Natural killer cell treated with Interleukin-12 subunit alpha and Interleukin-12 subunit beta and Interleukin-15 and Interleukin-18, amount 100 ng/mL, for 72 hours (primary cell): ENCODE measurements around the gene LACTB. TPM values are rescaled to one million over a fixed set of nuclear protein-coding genes. Genes with fewer than 3 reads are reported as not detected.
A peak's percentile ranks its signal among the peaks of the same experiment; 100 is the strongest.

ENCODE experiments used
- ATAC-seq, 2 donors: fragments of 150-1000 bp; cut with Tn5 transposase in 1 of 2; sonication (Bioruptor Pico), chemical (Tn5 transposase) in 1 of 2; 2 replicates each; pipeline ENCODE4 v1.10.0; 2021
- DNase-seq: peaks from one replicate; pipeline ENCODE4 v3.0.0; 2022; ENCODE audit warnings: low spot score
- H3K27ac Mint-ChIP-seq, 2 donors: 1 replicate in 1 of 2; 2 replicates in 1 of 2; pipeline ENCODE4 v1.8.0; 2022; ENCODE audit warnings: mixed read lengths in 2 of 2, mild to moderate bottlenecking in 1 of 2, moderate library complexity in 1 of 2
- H3K27me3 Mint-ChIP-seq, 2 donors: 1 replicate in 1 of 2; 2 replicates in 1 of 2; pipeline ENCODE4 v1.8.0; 2022; ENCODE audit warnings: mixed read lengths in 2 of 2
- H3K36me3 Mint-ChIP-seq: one replicate; pipeline ENCODE4 v1.8.0; 2022; ENCODE audit warnings: mixed read lengths
- H3K4me1 Mint-ChIP-seq, 2 donors: 1 replicate in 1 of 2; 2 replicates in 1 of 2; pipeline ENCODE4 v1.8.0; 2022; ENCODE audit warnings: low read depth in 2 of 2, mixed read lengths in 2 of 2, mild to moderate bottlenecking in 1 of 2
- H3K4me3 Mint-ChIP-seq: one replicate; pipeline ENCODE4 v1.8.0; 2022; ENCODE audit warnings: mixed read lengths
- H3K9me3 Mint-ChIP-seq: 2 replicates; pipeline ENCODE4 v1.8.0; 2022; ENCODE audit warnings: mixed read lengths
- total RNA-seq, 2 donors: library from RNA; stranded (reverse); gene quantifications; one replicate each; pipeline ENCODE4 v1.2.3, GENCODE V29; 2022

LACTB gene
- total RNA-seq, 2 donors from 2014 or later = 16.7 to 43.6 TPM

GRCh38 chr15:63157118-63157843 is 35.6 kb downstream of the LACTB start, which contains the start of gene RPS27L:
RPS27L (minus strand) TSS chr15:63157477; CDS start chr15:63157405, 72 bp downstream.
- peak within 1 kb of the TSS; percentile 98 for H3K4me3 Mint-ChIP-seq
- no peaks in the 10 kb centered on the region for H3K36me3 Mint-ChIP-seq
- ATAC-seq = peak; percentile 96 to 97
- peaks cover 5 to 10% of the 10 kb centered on the region in 2 donors for H3K4me1 Mint-ChIP-seq
- no peaks in the 10 kb centered on the region for H3K27me3 Mint-ChIP-seq
- peak within 1 kb of the TSS; percentile 90 to 97 for H3K27ac Mint-ChIP-seq
- DNase-seq = peak; percentile 91
- no peaks in the 10 kb centered on the region for H3K9me3 Mint-ChIP-seq

GRCh38 chr15:63157891-63158431 is 36.3 kb downstream of the LACTB start:
- ATAC-seq (peak; percentile 49 to 64), DNase-seq (no peak)
- H3K4me1 Mint-ChIP-seq = peaks cover 5 to 10% of the 10 kb centered on the region in 2 donors
- no peaks in the 10 kb centered on the region for H3K36me3 Mint-ChIP-seq
- H3K27ac Mint-ChIP-seq = peak overlapping the region; percentile 90 to 97
- no peaks in the 10 kb centered on the region for H3K27me3 Mint-ChIP-seq
- H3K9me3 Mint-ChIP-seq = no peaks in the 10 kb centered on the region
- peak overlapping the region; percentile 98 for H3K4me3 Mint-ChIP-seq

GRCh38 chr15:63160638-63161037 is 39.0 kb downstream of the LACTB start:
- no peaks in the 10 kb centered on the region for H3K27me3 Mint-ChIP-seq
- H3K4me1 Mint-ChIP-seq = peaks cover 5 to 10% of the 10 kb centered on the region in 2 donors
- no peak for ATAC-seq
- H3K27ac Mint-ChIP-seq = no peak overlapping the region
- H3K4me3 Mint-ChIP-seq = no peak overlapping the region
- no peaks in the 10 kb centered on the region for H3K36me3 Mint-ChIP-seq
- DNase-seq = no peak
- no peaks in the 10 kb centered on the region for H3K9me3 Mint-ChIP-seq

DNA sequence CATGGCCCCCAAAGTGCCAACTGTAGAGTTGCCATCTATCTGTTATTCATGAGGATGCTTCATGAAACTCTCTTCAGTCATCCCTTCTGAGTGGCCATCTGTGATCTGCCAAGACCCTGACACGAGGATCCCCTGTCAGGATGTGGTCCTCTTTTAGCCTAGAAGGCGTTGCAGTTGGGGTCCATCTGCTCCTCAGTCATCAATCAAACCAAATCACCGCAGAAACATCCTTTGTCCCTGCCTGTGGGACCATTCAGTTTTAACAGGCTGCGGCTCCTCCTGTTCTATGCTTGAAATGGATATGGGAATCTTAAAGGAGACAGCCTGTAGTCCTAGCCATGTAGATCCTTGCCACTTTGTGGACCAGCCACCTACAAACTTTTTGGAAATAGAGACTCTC is 41.6 kb downstream of the LACTB start:
- H3K4me3 Mint-ChIP-seq = no peak overlapping the region
- ATAC-seq (no peak), DNase-seq (no peak)
- H3K27ac Mint-ChIP-seq = no peak overlapping the region
- H3K27me3 Mint-ChIP-seq = no peaks in the 10 kb centered on the region
- H3K36me3 Mint-ChIP-seq = no peaks in the 10 kb centered on the region
- H3K4me1 Mint-ChIP-seq = peaks cover 5% of the 10 kb centered on the region in 2 donors
- no peaks in the 10 kb centered on the region for H3K9me3 Mint-ChIP-seq

GRCh38 chr15:63165166-63165859 is 43.7 kb downstream of the LACTB start:
- ATAC-seq (no peak), DNase-seq (no peak)
- H3K4me1 Mint-ChIP-seq = peaks cover 5% of the 10 kb centered on the region in 2 donors
- H3K9me3 Mint-ChIP-seq = no peaks in the 10 kb centered on the region
- H3K27ac Mint-ChIP-seq = no peak overlapping the region
- no peaks in the 10 kb centered on the region for H3K27me3 Mint-ChIP-seq
- H3K4me3 Mint-ChIP-seq = no peak overlapping the region
- no peaks in the 10 kb centered on the region for H3K36me3 Mint-ChIP-seq

GRCh38 chr15:63166219-63166618 is 44.6 kb downstream of the LACTB start:
- H3K4me1 Mint-ChIP-seq = peaks cover 5% of the 10 kb centered on the region in 2 donors
- no peak overlapping the region for H3K4me3 Mint-ChIP-seq
- no peaks in the 10 kb centered on the region for H3K27me3 Mint-ChIP-seq
- no peaks in the 10 kb centered on the region for H3K36me3 Mint-ChIP-seq
- no peak for DNase-seq
- H3K9me3 Mint-ChIP-seq = no peaks in the 10 kb centered on the region
- no peak for ATAC-seq
- H3K27ac Mint-ChIP-seq = no peak overlapping the region

GRCh38 chr15:63169788-63170187 is 48.1 kb downstream of the LACTB start:
- ATAC-seq (no peak), DNase-seq (no peak)
- no peaks in the 10 kb centered on the region for H3K36me3 Mint-ChIP-seq
- H3K27me3 Mint-ChIP-seq = no peaks in the 10 kb centered on the region
- H3K4me3 Mint-ChIP-seq = no peak overlapping the region
- no peak overlapping the region for H3K27ac Mint-ChIP-seq
- H3K9me3 Mint-ChIP-seq = no peaks in the 10 kb centered on the region
- H3K4me1 Mint-ChIP-seq = peaks cover 5% of the 10 kb centered on the region in 2 donors

GRCh38 chr15:63172376-63172775 is 50.7 kb downstream of the LACTB start:
- no peaks in the 10 kb centered on the region for H3K27me3 Mint-ChIP-seq
- H3K27ac Mint-ChIP-seq = no peak overlapping the region
- no peaks in the 10 kb centered on the region for H3K9me3 Mint-ChIP-seq
- no peak for ATAC-seq
- no peaks in the 10 kb centered on the region for H3K36me3 Mint-ChIP-seq
- peaks cover 4% of the 10 kb centered on the region in 2 donors for H3K4me1 Mint-ChIP-seq
- no peak overlapping the region for H3K4me3 Mint-ChIP-seq
- DNase-seq = no peak

DNA sequence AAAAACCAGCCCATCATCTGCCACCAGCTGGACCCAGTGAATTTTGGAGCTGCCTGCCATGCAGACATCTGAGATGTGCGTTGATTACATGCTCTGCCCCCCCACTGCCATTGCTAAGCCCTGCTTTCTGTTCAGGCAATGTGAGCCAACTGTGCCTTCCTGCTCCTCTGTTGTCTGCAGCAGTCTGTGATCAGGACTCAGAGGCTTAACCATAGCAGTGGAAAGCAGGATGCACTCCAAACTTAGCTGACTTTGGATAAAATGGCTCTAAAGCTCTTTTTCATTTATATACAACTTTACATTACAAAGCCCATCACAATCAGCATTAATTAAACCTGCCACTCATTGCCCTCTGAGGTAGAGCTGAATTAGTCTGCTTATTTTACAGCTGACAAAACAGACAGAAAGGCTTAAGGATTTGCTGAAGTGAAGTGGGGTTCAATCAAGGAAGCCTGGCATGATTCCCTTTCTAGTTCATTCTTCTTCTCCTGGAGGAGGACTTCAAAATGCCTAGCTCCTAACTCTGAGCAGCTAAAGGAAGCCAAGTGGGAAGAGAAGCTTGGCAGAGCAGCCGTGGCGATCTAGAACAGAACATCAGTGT is 51.3 kb downstream of the LACTB start:
- H3K36me3 Mint-ChIP-seq = no peaks in the 10 kb centered on the region
- no peak overlapping the region for H3K27ac Mint-ChIP-seq
- peaks cover 4% of the 10 kb centered on the region in 2 donors for H3K4me1 Mint-ChIP-seq
- ATAC-seq (no peak), DNase-seq (no peak)
- H3K9me3 Mint-ChIP-seq = no peaks in the 10 kb centered on the region
- H3K4me3 Mint-ChIP-seq = no peak overlapping the region
- H3K27me3 Mint-ChIP-seq = no peaks in the 10 kb centered on the region

DNA sequence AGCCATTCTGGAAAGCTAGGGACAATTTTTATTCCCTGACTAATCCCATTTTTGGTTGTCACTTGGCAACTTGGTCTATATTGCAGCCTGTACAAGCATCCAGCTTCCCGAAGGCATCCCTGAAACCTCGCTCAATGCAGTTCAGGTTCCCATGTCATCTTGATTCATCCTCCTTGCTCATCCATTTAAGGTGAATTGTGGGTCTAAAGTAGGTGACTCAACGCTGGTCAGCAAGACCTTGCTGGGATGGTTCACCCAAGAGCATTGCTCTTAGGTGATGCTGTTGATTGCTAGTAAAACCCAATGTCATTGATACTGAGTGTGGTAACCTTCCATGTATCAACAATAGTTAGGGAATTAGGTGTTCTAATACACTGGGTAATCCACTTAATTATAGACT is 54.6 kb downstream of the LACTB start:
- Mint-ChIP-seq H3K4me1 (peaks cover 4% of the 10 kb centered on the region in 2 donors), H3K27me3 (no peaks in the 10 kb centered on the region), H3K4me3 (no peak overlapping the region), H3K36me3 (no peaks in the 10 kb centered on the region), H3K27ac (no peak overlapping the region), H3K9me3 (no peaks in the 10 kb centered on the region)
- no peak for DNase-seq
- ATAC-seq = no peak

DNA sequence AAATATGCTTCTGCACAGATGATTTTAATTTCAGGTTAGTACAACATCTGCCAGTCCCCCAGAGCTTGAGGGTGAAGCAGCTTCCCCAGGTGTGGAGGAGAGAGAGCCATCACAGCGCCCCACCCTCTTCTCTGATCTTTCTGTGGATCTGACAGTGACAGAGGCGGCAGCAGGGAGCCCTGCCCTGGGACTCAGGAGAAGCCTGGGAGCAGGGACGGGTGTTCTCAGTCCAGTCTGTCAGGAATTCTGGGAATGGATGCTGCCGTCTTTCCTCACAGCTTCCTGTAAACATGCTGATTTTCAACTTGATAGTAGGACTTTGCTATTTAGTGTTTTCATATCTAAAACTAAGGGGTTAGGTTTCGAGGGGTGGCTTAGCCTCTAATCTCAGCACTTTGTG is 56.4 kb downstream of the LACTB start:
- H3K27me3 Mint-ChIP-seq = no peaks in the 10 kb centered on the region

GRCh38 chr15:63180746-63181145 is 59.1 kb downstream of the LACTB start:
- Mint-ChIP-seq H3K36me3 (no peaks in the 10 kb centered on the region), H3K9me3 (no peaks in the 10 kb centered on the region), H3K27me3 (peaks cover 0 to 3% of the 10 kb centered on the region in 2 donors), H3K4me1 (peaks cover 4 to 7% of the 10 kb centered on the region in 2 donors), H3K4me3 (no peak overlapping the region), H3K27ac (no peak overlapping the region)
- no peak for DNase-seq
- no peak for ATAC-seq

More for the DNA sequence above, 56.4 kb downstream of the LACTB start:
- Mint-ChIP-seq H3K36me3 (no peaks in the 10 kb centered on the region), H3K4me3 (no peak overlapping the region), H3K4me1 (peaks cover 4% of the 10 kb centered on the region in 2 donors), H3K9me3 (no peaks in the 10 kb centered on the region), H3K27ac (no peak overlapping the region)
- ATAC-seq (no peak), DNase-seq (no peak)

GRCh38 chr15:63181648-63182047 is 60.0 kb downstream of the LACTB start:
- no peaks in the 10 kb centered on the region for H3K36me3 Mint-ChIP-seq
- no peak for DNase-seq
- peaks cover 0 to 3% of the 10 kb centered on the region in 2 donors for H3K27me3 Mint-ChIP-seq
- no peak overlapping the region for H3K4me3 Mint-ChIP-seq
- no peak overlapping the region for H3K27ac Mint-ChIP-seq
- no peak for ATAC-seq
- H3K9me3 Mint-ChIP-seq = no peaks in the 10 kb centered on the region
- peaks cover 4 to 7% of the 10 kb centered on the region in 2 donors for H3K4me1 Mint-ChIP-seq

- DNase-seq = no peak
- Mint-ChIP-seq H3K4me3 (no peak overlapping the region), H3K4me1 (peaks cover 17% of the 10 kb centered on the region in 2 donors), H3K36me3 (no peaks in the 10 kb centered on the region), H3K27me3 (peaks cover 0 to 3% of the 10 kb centered on the region in 2 donors), H3K27ac (no peak overlapping the region), H3K9me3 (no peaks in the 10 kb centered on the region)
- no peak for ATAC-seq
These were observed 63.5 kb downstream of the LACTB start for GRCh38 chr15:63185206-63185605.
